Measurements from ENCODE around the gene LEP.

GRCh38 chr7:128303643-128304042 is 62.6 kb downstream of the LEP start:
- TF ChIP-seq GATA2 (IDR thresholded peaks at IDR 0.05; ENCODE audit: low read depth, low read length): no peak
- no peak for TF ChIP-seq GATA3 (IDR thresholded peaks at IDR 0.05; ENCODE audit: low read depth, low read length)
